Measurements from ENCODE around the gene UBE2H.
"Not testable (repeated sequence)": the region's sequence is repeated elsewhere in the genome, so short reads cannot be mapped to it uniquely, and the experiment has no call there.

The UBE2H gene

DNA sequence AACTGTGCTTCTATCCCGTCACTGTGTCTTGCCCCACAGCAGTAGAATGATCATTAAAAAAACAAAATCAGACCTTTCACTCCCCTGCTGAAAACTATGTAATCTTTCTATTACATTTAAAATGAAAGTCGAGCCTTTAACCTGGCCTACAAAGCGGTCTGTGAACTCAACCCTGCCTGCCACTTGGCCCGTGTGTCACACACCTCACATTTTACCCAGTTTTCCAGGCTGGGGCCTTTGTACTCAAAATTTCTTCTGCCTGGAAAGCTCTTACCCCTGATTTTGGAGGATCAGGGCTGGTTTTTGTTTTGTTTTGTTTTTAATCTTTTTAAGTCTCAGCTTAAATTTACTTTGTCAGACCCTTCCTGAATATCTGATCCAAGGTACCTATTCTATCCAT, 82.1 kb downstream of the UBE2H start:
- DNase-seq: no peak

DNA sequence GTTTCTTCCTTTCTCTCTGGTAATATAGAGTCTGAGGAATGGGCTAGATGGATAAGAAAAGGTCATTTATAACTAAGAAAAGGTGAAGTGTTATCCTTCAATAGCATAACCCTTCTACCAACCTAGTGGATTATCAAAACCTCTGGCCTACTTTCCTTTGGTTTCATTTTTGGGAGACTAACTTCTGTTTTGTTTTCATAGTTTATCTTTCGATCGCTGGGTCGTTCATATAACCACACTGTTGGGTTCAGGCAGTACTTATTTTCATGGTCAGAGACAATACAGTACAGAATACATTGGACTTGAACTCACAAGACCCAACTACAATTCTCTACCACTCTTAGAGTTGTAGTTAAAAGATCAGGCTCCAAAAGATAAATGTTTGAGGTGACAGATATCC, 86.5 kb downstream of the UBE2H start:
- no peak for DNase-seq

DNA sequence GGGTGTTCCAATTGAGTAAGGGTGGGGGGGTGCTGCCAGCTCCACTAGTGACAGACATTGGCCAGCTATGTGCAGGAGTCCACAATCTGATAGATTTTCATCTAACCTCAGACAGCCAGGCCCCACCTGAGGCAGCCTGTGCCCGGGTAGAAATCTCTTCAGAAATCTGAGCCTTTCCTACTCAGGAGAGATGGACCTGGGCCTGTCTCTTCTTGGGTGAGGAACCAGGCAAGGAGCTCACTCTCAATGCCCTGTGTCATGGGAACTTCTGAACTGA, 86.9 kb downstream of the UBE2H start:
- DNase-seq: no peak

- no peak for DNase-seq
These were observed 87.5 kb downstream of the UBE2H start for GRCh38 chr7:129865093-129865924.

- not testable (repeated sequence) for DNase-seq
These were observed 88.1 kb downstream of the UBE2H start for GRCh38 chr7:129864676-129865075.

DNA sequence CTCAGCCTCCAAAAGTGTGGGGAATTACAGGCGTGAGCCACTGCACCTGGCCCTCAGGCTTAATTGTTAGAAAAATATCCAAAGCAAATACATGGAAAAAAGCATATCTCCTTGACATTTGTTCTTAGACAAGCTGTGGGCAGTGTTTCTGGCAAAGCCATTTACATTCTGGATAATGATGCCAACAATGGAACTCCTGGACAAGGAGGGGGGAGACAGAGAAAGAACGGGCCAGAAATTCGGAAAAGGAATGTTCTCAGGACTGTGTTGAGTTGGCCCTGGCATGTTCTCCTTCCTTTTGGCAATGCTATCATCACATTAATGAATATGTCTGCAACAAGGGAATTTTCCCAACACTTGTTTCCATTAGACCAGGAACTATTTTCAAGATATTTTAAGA, 88.7 kb downstream of the UBE2H start:
- no peak for DNase-seq

- DNase-seq: no peak
These were observed 90.1 kb downstream of the UBE2H start for GRCh38 chr7:129862682-129863081.

DNA sequence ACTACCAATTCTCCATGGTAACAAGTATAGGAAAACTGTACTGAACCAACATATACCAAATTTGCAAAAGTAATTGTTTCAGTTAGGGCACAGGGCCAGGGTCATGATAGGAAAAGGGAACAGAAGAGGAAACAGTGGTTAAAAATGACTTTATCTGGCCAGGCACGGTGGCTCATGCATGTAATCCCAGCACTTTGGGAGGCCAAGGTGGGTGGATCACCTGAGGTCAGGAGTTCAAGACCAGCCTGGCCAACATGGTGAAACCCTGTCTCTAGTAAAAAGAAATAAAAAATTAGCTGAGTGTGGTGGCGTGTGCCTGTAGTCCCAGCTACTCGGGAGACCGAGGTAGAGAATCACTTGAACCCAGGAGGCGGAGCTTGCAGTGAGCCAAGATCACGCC, 92.0 kb downstream of the UBE2H start:
- DNase-seq: not testable (repeated sequence)

DNA sequence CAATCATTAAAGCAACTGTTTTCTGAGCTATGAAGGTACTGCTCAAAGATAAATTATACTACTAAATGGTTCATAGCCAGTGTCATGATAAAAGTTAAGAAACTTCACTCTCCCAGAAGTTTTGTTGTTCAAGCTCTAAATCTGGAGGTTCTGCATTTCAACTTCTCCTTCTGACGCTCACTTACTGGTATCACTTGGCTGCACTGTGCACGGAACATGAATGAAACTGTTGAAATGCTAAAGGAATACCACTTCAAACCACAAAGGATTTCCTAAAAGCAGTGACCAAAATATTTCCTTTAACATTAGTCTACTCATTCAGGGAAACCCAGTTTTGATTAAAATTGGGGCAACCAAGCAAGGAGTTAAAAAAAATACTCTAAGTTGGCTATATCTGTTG, 93.6 kb downstream of the UBE2H start:
- DNase-seq: no peak

DNA sequence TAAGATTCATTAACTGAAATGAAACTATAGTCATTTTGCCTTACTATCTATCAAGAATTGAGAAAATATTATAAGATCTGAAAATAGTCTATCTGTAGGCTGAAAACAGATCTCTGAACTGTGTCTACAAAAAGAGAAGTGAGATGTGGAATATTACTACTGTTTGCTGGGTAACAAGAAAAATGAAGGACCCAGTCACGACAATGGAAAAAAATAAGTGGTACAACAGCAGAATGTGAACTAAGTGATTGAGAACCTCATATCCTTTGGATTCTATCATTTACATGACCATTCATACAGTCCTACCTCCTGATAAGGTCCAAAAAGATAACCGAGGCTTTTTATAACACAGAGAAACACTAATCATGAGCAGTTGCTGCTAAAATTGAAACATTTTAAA, 94.3 kb downstream of the UBE2H start:
- DNase-seq: no peak

GRCh38 chr7:129857313-129857712, 95.4 kb downstream of the UBE2H start:
- DNase-seq: no peak

DNA sequence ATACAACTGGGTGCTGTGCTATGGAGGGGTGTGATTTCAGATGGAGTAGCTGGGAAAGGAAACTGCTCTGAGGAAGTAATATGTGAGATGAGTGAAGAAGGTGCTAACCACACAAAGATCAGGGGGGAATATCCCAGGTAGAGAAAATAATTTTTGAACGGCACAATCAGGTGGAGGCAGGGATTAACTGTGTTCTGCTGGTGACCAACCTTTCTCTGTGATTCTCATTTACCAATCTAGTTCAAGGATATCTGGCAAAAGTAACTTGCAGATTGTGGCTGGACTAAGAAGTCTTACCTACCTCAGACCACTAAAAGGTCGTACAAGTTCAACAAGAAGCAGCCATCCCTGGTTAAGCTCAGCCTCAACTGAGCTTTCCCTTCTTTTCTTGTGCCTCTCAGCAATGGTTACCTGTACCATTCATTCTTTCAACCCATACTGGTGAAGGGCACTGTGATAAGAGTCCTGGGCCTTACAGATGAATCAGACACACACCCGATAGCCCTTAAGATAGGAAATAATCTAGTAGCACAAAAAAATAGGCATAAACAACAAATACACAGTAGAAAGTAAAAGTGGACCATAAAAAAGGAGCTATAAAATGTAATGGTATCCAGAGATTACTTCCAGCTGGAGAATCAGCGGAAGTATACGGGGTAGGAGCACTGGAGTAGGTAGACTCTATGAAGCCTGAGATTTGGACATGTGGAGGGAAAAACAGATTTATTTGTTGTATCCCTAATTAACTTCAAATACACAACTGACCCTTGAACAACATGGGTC, 96.6 kb downstream of the UBE2H start:
- DNase-seq: no peak

GRCh38 chr7:129855234-129855673, 97.5 kb downstream of the UBE2H start:
- DNase-seq: no peak

DNA sequence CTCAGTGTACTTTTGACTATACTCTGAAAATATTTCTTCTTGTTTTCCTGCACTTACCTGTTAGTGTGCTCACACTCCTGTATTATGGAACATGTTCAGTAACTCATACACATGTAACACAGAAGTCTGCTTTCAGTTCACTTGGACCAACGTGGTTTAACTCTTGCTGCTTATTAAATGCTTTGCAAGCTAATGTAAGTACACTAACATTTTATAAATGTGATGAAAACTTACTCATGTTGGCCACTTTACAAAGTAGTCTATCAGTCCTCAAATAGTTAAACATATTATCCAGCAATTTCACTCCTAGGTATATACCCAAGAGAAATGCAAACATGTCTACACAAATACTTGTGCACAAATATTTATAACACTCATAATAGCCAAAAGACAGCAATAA, 98.4 kb downstream of the UBE2H start:
- no peak for DNase-seq

- DNase-seq: no peak
These were observed 99.0 kb downstream of the UBE2H start for GRCh38 chr7:129853661-129854268.

DNA sequence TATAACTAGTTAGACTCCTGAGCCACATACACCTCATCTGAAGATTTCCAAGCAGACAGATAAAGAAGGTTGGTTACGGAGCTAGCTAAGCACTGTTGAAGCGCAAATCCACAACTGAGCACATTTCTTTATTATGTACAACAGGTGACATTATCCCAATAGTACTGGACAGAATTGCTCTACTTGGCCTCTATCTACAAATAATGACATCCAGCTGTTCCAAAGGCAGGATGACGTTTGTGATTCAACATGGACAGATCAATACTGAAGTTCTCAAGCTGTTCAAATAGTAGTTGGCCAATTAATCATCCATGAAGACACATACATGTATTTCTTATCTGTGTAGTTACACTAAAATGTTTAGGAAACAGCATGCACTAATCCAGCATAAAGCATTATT, 101.0 kb downstream of the UBE2H start:
- no peak for DNase-seq

- no peak for DNase-seq
These were observed 101.6 kb downstream of the UBE2H start for GRCh38 chr7:129851174-129851573.

- no peak for DNase-seq
These were observed 104.3 kb downstream of the UBE2H start for GRCh38 chr7:129848436-129848835.

- DNase-seq: no peak
These were observed 106.8 kb downstream of the UBE2H start for GRCh38 chr7:129845972-129846327.

DNA sequence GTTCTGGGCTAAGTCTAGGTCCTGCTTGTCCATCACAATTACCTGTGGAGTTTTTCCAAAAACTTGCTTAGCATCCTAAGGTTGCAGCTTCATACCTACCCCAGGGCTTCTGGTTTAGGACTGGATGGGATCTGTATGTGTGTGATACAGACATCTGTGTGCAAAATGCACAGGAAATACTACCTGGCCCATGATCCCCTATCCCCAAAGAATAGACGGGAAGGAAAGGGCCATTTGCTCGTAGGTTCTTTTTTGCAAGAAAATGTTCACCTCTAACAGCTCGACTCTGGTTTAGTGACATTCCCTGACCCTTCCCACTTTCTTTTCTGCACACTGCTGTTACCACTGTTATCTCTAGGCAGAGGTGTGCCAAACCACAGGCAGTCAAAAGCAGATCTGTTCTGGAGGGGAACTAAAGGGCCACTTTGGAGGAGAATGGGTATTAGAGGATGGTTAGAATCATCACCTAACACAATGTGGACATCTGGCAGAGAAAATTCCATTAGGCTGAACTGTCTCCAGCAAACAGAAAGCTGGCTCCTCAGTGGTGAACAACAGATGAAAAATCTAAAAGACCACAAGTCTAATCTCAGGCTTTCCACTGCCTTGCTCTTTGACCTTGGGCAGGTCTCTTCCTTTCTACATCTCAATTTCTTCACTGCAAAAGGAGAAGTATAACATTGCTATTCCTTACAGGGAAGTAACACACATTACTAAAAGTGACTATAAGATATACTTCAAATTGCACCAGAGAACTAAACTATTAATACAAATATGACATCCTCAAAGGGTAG, 107.4 kb downstream of the UBE2H start:
- DNase-seq: no peak

- no peak for DNase-seq
These were observed 108.6 kb downstream of the UBE2H start for GRCh38 chr7:129843978-129844840.

GRCh38 chr7:129843365-129843898, 109.3 kb downstream of the UBE2H start:
- DNase-seq: no peak
